ENCODE measurements around the gene EPS15.
A peak's percentile ranks its signal among the peaks of the same experiment; 100 is the strongest.
"Not testable (repeated sequence)": the region's sequence is repeated elsewhere in the genome, so short reads cannot be mapped to it uniquely, and the experiment has no call there.

EPS15 gene

GRCh38 chr1:51421964-51422363 lies 97.1 kb downstream of the EPS15 start:
- DNase-seq = peak; percentile 31 to 41

GRCh38 chr1:51420867-51421627 lies 98.0 kb downstream of the EPS15 start:
- no peak for DNase-seq

- DNase-seq = no peak
These were observed 100.6 kb downstream of the EPS15 start for GRCh38 chr1:51418384-51418959.

GRCh38 chr1:51417496-51418383 lies 101.3 kb downstream of the EPS15 start:
- no peak for DNase-seq

- DNase-seq = no peak
These were observed 102.2 kb downstream of the EPS15 start for GRCh38 chr1:51416910-51417309.

- DNase-seq = no peak
These were observed 103.1 kb downstream of the EPS15 start for GRCh38 chr1:51415963-51416362.

GRCh38 chr1:51414811-51415210 lies 104.3 kb downstream of the EPS15 start:
- no peak for DNase-seq

GRCh38 chr1:51411820-51412219 lies 107.2 kb downstream of the EPS15 start:
- DNase-seq = not testable (repeated sequence)

- no peak for DNase-seq
These were observed 108.3 kb downstream of the EPS15 start for GRCh38 chr1:51410568-51411460.

- not testable (repeated sequence) for DNase-seq
These were observed 109.1 kb downstream of the EPS15 start for GRCh38 chr1:51409755-51410541.

- DNase-seq = no peak
These were observed 126.8 kb downstream of the EPS15 start for GRCh38 chr1:51392241-51392640.

GRCh38 chr1:51390641-51391040 lies 128.4 kb downstream of the EPS15 start:
- not testable (repeated sequence) for DNase-seq

GRCh38 chr1:51387288-51387687 lies 131.8 kb downstream of the EPS15 start:
- not testable (repeated sequence) for DNase-seq

- DNase-seq = not testable (repeated sequence)
These were observed 132.8 kb downstream of the EPS15 start for GRCh38 chr1:51386259-51386658.

GRCh38 chr1:51385776-51386175 lies 133.3 kb downstream of the EPS15 start:
- DNase-seq = no peak

- no peak for DNase-seq
These were observed 137.1 kb downstream of the EPS15 start for GRCh38 chr1:51381964-51382363.

GRCh38 chr1:51380936-51381335 lies 138.1 kb downstream of the EPS15 start:
- no peak for DNase-seq

- no peak for DNase-seq
These were observed 140.2 kb downstream of the EPS15 start for GRCh38 chr1:51378871-51379270.

- DNase-seq = no peak
These were observed 145.2 kb downstream of the EPS15 start for GRCh38 chr1:51373898-51374297.

GRCh38 chr1:51372561-51372960 lies 146.5 kb downstream of the EPS15 start:
- no peak for DNase-seq

- no peak for DNase-seq
These were observed 149.9 kb downstream of the EPS15 start for GRCh38 chr1:51369171-51369570.

GRCh38 chr1:51365774-51366173 lies 153.3 kb downstream of the EPS15 start:
- DNase-seq = no peak
